ENCODE measurements around the gene TMEM89. TPM values are rescaled to one million over a fixed set of nuclear protein-coding genes. Genes with fewer than 3 reads are reported as not detected.

Gene TMEM89
- total and polyA plus RNA-seq, 2 of the 13 experiments (the other 11 are each of a cell fraction or from before 2014, with no cell fraction given) = 0.31 to 0.59 TPM

GRCh38 chr3:48623851-48624547 is 2.4 kb upstream of the TMEM89 start (continued):
- TF ChIP-seq, protein P1, sequence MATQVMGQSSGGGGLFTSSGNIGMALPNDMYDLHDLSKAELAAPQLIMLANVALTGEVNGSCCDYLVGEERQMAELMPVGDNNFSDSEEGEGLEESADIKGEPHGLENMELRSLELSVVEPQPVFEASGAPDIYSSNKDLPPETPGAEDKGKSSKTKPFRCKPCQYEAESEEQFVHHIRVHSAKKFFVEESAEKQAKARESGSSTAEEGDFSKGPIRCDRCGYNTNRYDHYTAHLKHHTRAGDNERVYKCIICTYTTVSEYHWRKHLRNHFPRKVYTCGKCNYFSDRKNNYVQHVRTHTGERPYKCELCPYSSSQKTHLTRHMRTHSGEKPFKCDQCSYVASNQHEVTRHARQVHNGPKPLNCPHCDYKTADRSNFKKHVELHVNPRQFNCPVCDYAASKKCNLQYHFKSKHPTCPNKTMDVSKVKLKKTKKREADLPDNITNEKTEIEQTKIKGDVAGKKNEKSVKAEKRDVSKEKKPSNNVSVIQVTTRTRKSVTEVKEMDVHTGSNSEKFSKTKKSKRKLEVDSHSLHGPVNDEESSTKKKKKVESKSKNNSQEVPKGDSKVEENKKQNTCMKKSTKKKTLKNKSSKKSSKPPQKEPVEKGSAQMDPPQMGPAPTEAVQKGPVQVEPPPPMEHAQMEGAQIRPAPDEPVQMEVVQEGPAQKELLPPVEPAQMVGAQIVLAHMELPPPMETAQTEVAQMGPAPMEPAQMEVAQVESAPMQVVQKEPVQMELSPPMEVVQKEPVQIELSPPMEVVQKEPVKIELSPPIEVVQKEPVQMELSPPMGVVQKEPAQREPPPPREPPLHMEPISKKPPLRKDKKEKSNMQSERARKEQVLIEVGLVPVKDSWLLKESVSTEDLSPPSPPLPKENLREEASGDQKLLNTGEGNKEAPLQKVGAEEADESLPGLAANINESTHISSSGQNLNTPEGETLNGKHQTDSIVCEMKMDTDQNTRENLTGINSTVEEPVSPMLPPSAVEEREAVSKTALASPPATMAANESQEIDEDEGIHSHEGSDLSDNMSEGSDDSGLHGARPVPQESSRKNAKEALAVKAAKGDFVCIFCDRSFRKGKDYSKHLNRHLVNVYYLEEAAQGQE (IDR thresholded peaks at IDR 0.05; ENCODE audit: borderline replicate concordance in 1 of 2, low read depth in 1 of 2, low read length in 2 of 2) = peak in 1 of 2 experiments; percentile 37; a peak in 1 of 4 replicates
- peak; percentile 70; the same call in 1 of the 2 replicates for TF ChIP-seq ZNF609 (CRISPR knock-in tag; IDR thresholded peaks at IDR 0.05; ENCODE audit: borderline replicate concordance)
- no peak for TF ChIP-seq RBAK (CRISPR knock-in tag; IDR thresholded peaks at IDR 0.05)
- TF ChIP-seq, protein P2, sequence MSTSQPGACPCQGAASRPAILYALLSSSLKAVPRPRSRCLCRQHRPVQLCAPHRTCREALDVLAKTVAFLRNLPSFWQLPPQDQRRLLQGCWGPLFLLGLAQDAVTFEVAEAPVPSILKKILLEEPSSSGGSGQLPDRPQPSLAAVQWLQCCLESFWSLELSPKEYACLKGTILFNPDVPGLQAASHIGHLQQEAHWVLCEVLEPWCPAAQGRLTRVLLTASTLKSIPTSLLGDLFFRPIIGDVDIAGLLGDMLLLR (CRISPR knock-in tag; IDR thresholded peaks at IDR 0.05) = no peak
- no peak for TF ChIP-seq KDM2A (CRISPR knock-in tag; IDR thresholded peaks at IDR 0.05; ENCODE audit: borderline replicate concordance, low read depth)
- peak; percentile 31; the same call in 1 of the 3 replicates for TF ChIP-seq MXI1 (IDR thresholded peaks at IDR 0.05; ENCODE audit: borderline replicate concordance, low read depth, low read length)
- peak; percentile 66; the same call in 1 of the 2 replicates for TF ChIP-seq NCOR1 (IDR thresholded peaks at IDR 0.05; ENCODE audit: borderline replicate concordance, low read length)
- TF ChIP-seq KDM1A (CRISPR knock-in tag; IDR thresholded peaks at IDR 0.05) = 0 out of 2 replicates have a peak, but pooled peaks have one; percentile 5
- TF ChIP-seq NR2F2 (IDR thresholded peaks at IDR 0.05; ENCODE audit: borderline replicate concordance, low read depth) = peak; percentile 80
- peak; percentile 45; the same call in 1 of the 2 replicates for TF ChIP-seq ZNF350 (CRISPR knock-in tag; IDR thresholded peaks at IDR 0.05; ENCODE audit: borderline replicate concordance, low read depth)
- TF ChIP-seq SP2 (CRISPR knock-in tag; IDR thresholded peaks at IDR 0.05) = 0 out of 2 replicates have a peak, but pooled peaks have one; percentile 9
- no peak for TF ChIP-seq U2AF2 (IDR thresholded peaks at IDR 0.05; ENCODE audit: low read depth, low read length)
- TF ChIP-seq YY1 (IDR thresholded peaks at IDR 0.05; ENCODE audit: insufficient read depth, insufficient replicate concordance, low read depth, low read length) = no peak
- peak; percentile 70 for TF ChIP-seq ZNF205 (CRISPR knock-in tag; IDR thresholded peaks at IDR 0.05)
- TF ChIP-seq DPF2 (CRISPR knock-in tag; IDR thresholded peaks at IDR 0.05; ENCODE audit: borderline replicate concordance, low read depth) = peak; percentile 69; the same call in 1 of the 2 replicates
- TF ChIP-seq SOX6 (IDR thresholded peaks at IDR 0.05) = no peak
- TF ChIP-seq SOX6 (CRISPR knock-in tag; IDR thresholded peaks at IDR 0.05) = peak; percentile 86
- TF ChIP-seq ZNF75D (CRISPR knock-in tag; IDR thresholded peaks at IDR 0.05; ENCODE audit: borderline replicate concordance) = no peak
